Kidney glomerular epithelial cell (primary cell): ENCODE measurements around the gene MUCL1.

Source experiments
- DNase-seq: peaks from one replicate; lab custom pipeline; 2025; lab: John Stamatoyannopoulos, UW

The MUCL1 gene

GRCh38 chr12:54891717-54892478 lies 37.6 kb downstream of the MUCL1 start:
- DNase-seq, result no peak
